Liver (tissue), 3 donors: ENCODE measurements around the gene MCCD1.

Experiments used
- GABPA ChIP-seq, 2 donors: IDR thresholded peaks in 1 of 2; conservative IDR thresholded peaks in 1 of 2; 2 replicates each; pipeline ENCODE4 v1.6.1; 2016; ENCODE audit warnings: antibody characterized with exemption in 2 of 2, mild to moderate bottlenecking in 1 of 2, moderate library complexity in 1 of 2
- RAD21 ChIP-seq, 2 donors: IDR thresholded peaks; 2 replicates each; pipeline ENCODE4 v1.6.1; 2016; ENCODE audit warnings: antibody characterized with exemption in 2 of 2, mild to moderate bottlenecking in 2 of 2
- RXRA ChIP-seq, 2 donors: IDR thresholded peaks; 2 replicates each; pipeline ENCODE4 v1.6.1; 2017 to 2018; ENCODE audit warnings: antibody characterized with exemption in 2 of 2, mild to moderate bottlenecking in 1 of 2
- TAF1 ChIP-seq: conservative IDR thresholded peaks from 2 replicates; pipeline ENCODE4 v1.6.1; 2016; ENCODE audit warnings: antibody characterized with exemption, mild to moderate bottlenecking
- YY1 ChIP-seq: IDR thresholded peaks from 2 replicates; pipeline ENCODE4 v1.6.1; 2016; ENCODE audit warnings: antibody characterized with exemption, mild to moderate bottlenecking
- TF ChIP-seq, protein P1 (sequence below): fragments of 150-350 bp; IDR thresholded peaks from 2 replicates; pipeline ENCODE4 v1.5.1; 2017; ENCODE audit warnings: improper control_type of control experiment, low read depth, low read length; ENCODE audit not compliant: missing input control
- TF ChIP-seq, protein P2 (sequence below): IDR thresholded peaks from 2 replicates; pipeline ENCODE4 v1.6.1; 2016; ENCODE audit warnings: antibody characterized with exemption, mild to moderate bottlenecking
- TF ChIP-seq, protein P3 (sequence below): IDR thresholded peaks from 2 replicates; pipeline ENCODE4 v1.6.1; 2016; ENCODE audit warnings: antibody characterized with exemption
- TF ChIP-seq, protein P4 (sequence below): IDR thresholded peaks from 2 replicates; pipeline ENCODE4 v1.6.1; 2016; ENCODE audit warnings: antibody characterized with exemption
- donor health status: healthy.
- donor health status: healthy.

DNA sequence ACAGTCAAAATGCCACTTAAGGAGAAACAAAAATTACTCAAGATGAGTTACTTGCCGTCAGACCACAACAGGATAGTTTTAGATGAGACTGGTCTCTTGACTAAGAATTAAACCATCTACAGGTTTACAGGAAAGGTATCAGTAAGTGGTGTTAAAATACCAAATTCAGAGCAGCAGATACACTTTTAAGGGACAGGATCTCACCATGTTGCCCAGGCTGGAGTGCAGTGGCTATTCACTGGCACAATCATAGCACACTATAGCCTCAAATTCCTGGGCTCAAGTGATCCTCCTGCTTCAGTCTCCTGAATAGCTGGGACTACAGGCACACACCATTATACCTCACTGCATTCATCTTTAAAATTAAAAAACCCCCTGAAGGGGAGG is 4.7 kb downstream of the MCCD1 start:
- TF ChIP-seq, protein P1, sequence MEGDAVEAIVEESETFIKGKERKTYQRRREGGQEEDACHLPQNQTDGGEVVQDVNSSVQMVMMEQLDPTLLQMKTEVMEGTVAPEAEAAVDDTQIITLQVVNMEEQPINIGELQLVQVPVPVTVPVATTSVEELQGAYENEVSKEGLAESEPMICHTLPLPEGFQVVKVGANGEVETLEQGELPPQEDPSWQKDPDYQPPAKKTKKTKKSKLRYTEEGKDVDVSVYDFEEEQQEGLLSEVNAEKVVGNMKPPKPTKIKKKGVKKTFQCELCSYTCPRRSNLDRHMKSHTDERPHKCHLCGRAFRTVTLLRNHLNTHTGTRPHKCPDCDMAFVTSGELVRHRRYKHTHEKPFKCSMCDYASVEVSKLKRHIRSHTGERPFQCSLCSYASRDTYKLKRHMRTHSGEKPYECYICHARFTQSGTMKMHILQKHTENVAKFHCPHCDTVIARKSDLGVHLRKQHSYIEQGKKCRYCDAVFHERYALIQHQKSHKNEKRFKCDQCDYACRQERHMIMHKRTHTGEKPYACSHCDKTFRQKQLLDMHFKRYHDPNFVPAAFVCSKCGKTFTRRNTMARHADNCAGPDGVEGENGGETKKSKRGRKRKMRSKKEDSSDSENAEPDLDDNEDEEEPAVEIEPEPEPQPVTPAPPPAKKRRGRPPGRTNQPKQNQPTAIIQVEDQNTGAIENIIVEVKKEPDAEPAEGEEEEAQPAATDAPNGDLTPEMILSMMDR: no peak
- TF ChIP-seq RXRA (IDR thresholded peaks at IDR 0.05) (no peak), YY1 (no peak), TAF1 (no peak), RAD21 (IDR thresholded peaks at IDR 0.05) (no peak), GABPA (IDR thresholded peaks at IDR 0.05 in 1 of 2, conservative IDR thresholded peaks at IDR 0.05 in 1 of 2) (no peak)
- TF ChIP-seq, protein P2, sequence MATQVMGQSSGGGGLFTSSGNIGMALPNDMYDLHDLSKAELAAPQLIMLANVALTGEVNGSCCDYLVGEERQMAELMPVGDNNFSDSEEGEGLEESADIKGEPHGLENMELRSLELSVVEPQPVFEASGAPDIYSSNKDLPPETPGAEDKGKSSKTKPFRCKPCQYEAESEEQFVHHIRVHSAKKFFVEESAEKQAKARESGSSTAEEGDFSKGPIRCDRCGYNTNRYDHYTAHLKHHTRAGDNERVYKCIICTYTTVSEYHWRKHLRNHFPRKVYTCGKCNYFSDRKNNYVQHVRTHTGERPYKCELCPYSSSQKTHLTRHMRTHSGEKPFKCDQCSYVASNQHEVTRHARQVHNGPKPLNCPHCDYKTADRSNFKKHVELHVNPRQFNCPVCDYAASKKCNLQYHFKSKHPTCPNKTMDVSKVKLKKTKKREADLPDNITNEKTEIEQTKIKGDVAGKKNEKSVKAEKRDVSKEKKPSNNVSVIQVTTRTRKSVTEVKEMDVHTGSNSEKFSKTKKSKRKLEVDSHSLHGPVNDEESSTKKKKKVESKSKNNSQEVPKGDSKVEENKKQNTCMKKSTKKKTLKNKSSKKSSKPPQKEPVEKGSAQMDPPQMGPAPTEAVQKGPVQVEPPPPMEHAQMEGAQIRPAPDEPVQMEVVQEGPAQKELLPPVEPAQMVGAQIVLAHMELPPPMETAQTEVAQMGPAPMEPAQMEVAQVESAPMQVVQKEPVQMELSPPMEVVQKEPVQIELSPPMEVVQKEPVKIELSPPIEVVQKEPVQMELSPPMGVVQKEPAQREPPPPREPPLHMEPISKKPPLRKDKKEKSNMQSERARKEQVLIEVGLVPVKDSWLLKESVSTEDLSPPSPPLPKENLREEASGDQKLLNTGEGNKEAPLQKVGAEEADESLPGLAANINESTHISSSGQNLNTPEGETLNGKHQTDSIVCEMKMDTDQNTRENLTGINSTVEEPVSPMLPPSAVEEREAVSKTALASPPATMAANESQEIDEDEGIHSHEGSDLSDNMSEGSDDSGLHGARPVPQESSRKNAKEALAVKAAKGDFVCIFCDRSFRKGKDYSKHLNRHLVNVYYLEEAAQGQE: no peak
- TF ChIP-seq, protein P3, sequence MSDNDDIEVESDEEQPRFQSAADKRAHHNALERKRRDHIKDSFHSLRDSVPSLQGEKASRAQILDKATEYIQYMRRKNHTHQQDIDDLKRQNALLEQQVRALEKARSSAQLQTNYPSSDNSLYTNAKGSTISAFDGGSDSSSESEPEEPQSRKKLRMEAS: no peak
- TF ChIP-seq, protein P4, sequence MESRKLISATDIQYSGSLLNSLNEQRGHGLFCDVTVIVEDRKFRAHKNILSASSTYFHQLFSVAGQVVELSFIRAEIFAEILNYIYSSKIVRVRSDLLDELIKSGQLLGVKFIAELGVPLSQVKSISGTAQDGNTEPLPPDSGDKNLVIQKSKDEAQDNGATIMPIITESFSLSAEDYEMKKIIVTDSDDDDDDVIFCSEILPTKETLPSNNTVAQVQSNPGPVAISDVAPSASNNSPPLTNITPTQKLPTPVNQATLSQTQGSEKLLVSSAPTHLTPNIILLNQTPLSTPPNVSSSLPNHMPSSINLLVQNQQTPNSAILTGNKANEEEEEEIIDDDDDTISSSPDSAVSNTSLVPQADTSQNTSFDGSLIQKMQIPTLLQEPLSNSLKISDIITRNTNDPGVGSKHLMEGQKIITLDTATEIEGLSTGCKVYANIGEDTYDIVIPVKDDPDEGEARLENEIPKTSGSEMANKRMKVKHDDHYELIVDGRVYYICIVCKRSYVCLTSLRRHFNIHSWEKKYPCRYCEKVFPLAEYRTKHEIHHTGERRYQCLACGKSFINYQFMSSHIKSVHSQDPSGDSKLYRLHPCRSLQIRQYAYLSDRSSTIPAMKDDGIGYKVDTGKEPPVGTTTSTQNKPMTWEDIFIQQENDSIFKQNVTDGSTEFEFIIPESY: no peak
